DND-41 (cell line): ENCODE results near the gene MED12.

ENCODE experiments used
- EZH2 ChIP-seq: IDR thresholded peaks from 3 replicates; pipeline ENCODE4 v1.6.1; 2012; ENCODE audit warnings: borderline replicate concordance, low read depth, mild to moderate bottlenecking, moderate library complexity, low read length, inconsistent platforms; ENCODE audit not compliant: severe bottlenecking
- TF ChIP-seq, protein P1 (sequence below): IDR thresholded peaks from 2 replicates; pipeline ENCODE4 v1.5.1; 2012; ENCODE audit warnings: borderline replicate concordance, low read length, moderate library complexity, mild to moderate bottlenecking; ENCODE audit not compliant: poor library complexity, severe bottlenecking; ENCODE audit errors: extremely low read depth

DNA sequence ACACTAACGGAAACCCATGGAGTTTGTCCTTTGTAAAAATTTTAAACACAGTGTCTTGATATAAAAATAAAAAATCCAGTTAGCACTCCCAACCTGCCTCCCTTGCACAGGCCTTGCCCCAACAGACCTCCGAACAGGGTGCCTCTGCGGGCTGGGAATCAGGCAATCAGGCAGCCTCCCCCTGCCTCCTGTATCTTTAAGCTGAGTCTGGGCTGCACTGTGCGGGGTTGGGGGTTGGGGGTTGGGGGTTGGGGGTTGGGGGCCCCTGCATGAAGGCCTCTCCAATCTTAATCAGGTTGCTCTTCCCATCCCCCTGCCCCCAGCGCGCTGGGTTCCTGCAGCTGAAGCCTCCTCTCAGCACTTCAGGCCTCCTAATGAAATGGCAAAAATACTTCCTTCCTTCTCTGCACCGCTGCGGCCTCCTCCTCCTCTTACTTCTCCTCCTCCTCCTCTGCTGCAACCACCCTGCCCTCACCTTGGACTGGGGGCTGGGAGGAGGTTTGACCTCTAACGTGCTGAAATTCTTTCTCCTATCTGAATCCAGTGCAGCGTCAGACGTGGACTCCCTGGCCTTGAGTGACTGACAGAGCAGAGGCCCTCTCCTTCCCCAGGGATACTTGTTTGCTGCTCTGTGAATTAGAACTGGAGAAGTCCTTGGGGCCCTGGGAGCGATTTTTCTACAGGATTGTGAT is 52.9 kb downstream of the MED12 start:
- TF ChIP-seq, protein P1, sequence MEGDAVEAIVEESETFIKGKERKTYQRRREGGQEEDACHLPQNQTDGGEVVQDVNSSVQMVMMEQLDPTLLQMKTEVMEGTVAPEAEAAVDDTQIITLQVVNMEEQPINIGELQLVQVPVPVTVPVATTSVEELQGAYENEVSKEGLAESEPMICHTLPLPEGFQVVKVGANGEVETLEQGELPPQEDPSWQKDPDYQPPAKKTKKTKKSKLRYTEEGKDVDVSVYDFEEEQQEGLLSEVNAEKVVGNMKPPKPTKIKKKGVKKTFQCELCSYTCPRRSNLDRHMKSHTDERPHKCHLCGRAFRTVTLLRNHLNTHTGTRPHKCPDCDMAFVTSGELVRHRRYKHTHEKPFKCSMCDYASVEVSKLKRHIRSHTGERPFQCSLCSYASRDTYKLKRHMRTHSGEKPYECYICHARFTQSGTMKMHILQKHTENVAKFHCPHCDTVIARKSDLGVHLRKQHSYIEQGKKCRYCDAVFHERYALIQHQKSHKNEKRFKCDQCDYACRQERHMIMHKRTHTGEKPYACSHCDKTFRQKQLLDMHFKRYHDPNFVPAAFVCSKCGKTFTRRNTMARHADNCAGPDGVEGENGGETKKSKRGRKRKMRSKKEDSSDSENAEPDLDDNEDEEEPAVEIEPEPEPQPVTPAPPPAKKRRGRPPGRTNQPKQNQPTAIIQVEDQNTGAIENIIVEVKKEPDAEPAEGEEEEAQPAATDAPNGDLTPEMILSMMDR: no peak
- no peak for TF ChIP-seq EZH2
